Left kidney (tissue), 2 donors: ENCODE data around the gene DOK3. TPM values are rescaled to one million over a fixed set of nuclear protein-coding genes. Genes with fewer than 3 reads are reported as not detected.

Experiments used
- DNase-seq: peaks from one replicate; pipeline ENCODE4 v3.0.0-alpha.2; 2013
- polyA plus RNA-seq: library from polyadenylated mRNA; unstranded; fragments of 120-200 nt; gene quantifications from one replicate; pipeline ENCODE4 v1.2.1, GENCODE V29; 2013; ENCODE audit not compliant: insufficient read length

The DOK3 gene
- polyA plus RNA-seq, 1 donor, result 5.3 TPM

- no peak for DNase-seq
These were observed 40.7 kb downstream of the DOK3 start for GRCh38 chr5:177468685-177469628.

- no peak for DNase-seq
These were observed 41.3 kb downstream of the DOK3 start for GRCh38 chr5:177468329-177468684.

- DNase-seq, result no peak
These were observed 42.2 kb downstream of the DOK3 start for GRCh38 chr5:177467436-177467835.

GRCh38 chr5:177466861-177467260 lies 42.8 kb downstream of the DOK3 start:
- DNase-seq, result no peak

GRCh38 chr5:177465044-177465443 lies 44.6 kb downstream of the DOK3 start:
- no peak for DNase-seq

- DNase-seq, result no peak
These were observed 47.5 kb downstream of the DOK3 start for GRCh38 chr5:177462021-177462670.

- DNase-seq, result no peak
These were observed 49.6 kb downstream of the DOK3 start for GRCh38 chr5:177459819-177460628.

- no peak for DNase-seq
These were observed 50.3 kb downstream of the DOK3 start for GRCh38 chr5:177459357-177459756.

- no peak for DNase-seq
These were observed 50.7 kb downstream of the DOK3 start for GRCh38 chr5:177458912-177459350.

- no peak for DNase-seq
These were observed 51.6 kb downstream of the DOK3 start for GRCh38 chr5:177457852-177458681.

GRCh38 chr5:177456976-177457851 lies 52.4 kb downstream of the DOK3 start:
- DNase-seq, result peak; percentile 92

- DNase-seq, result no peak
These were observed 53.0 kb downstream of the DOK3 start for GRCh38 chr5:177456591-177456964.

GRCh38 chr5:177455661-177456590 lies 53.7 kb downstream of the DOK3 start:
- DNase-seq, result peak; percentile 93

GRCh38 chr5:177455036-177455660 lies 54.5 kb downstream of the DOK3 start:
- peak; percentile 81 for DNase-seq

- DNase-seq, result peak; percentile 91
These were observed 55.1 kb downstream of the DOK3 start for GRCh38 chr5:177454397-177455035.

- no peak for DNase-seq
These were observed 55.7 kb downstream of the DOK3 start for GRCh38 chr5:177453852-177454396.

GRCh38 chr5:177452688-177453638 lies 56.7 kb downstream of the DOK3 start:
- DNase-seq, result no peak
